ENCODE measurements around the gene C1orf105. TPM values are rescaled to one million over a fixed set of nuclear protein-coding genes. Genes with fewer than 3 reads are reported as not detected.

The C1orf105 gene
- total RNA-seq, 1 donor from 2014 or later, result not detected

- H3K36me3 ChIP-seq, result no peaks in the 10 kb centered on the region
- peaks cover 0 to 13% of the 10 kb centered on the region in 2 donors for H3K4me1 ChIP-seq
- no peaks in the 10 kb centered on the region for H3K27me3 ChIP-seq
- no peaks in the 10 kb centered on the region for H3K9me3 ChIP-seq
- no peak overlapping the region for H3K4me3 ChIP-seq
- H3K27ac ChIP-seq, result no peak overlapping the region
- TF ChIP-seq, protein P1, sequence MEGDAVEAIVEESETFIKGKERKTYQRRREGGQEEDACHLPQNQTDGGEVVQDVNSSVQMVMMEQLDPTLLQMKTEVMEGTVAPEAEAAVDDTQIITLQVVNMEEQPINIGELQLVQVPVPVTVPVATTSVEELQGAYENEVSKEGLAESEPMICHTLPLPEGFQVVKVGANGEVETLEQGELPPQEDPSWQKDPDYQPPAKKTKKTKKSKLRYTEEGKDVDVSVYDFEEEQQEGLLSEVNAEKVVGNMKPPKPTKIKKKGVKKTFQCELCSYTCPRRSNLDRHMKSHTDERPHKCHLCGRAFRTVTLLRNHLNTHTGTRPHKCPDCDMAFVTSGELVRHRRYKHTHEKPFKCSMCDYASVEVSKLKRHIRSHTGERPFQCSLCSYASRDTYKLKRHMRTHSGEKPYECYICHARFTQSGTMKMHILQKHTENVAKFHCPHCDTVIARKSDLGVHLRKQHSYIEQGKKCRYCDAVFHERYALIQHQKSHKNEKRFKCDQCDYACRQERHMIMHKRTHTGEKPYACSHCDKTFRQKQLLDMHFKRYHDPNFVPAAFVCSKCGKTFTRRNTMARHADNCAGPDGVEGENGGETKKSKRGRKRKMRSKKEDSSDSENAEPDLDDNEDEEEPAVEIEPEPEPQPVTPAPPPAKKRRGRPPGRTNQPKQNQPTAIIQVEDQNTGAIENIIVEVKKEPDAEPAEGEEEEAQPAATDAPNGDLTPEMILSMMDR (IDR thresholded peaks at IDR 0.05), result no peak
- intact Hi-C loops (cut with DNase I), result loop anchor here (5.0 kb wide), 2 partner anchors 338 to 423 kb away; no protein-coding TSS in a partner anchor
- DNase-seq (ENCODE audit: low spot score in 2 of 2), result no peak
These were observed 4.9 kb downstream of the C1orf105 start for GRCh38 chr1:172425339-172425738.

- H3K4me3 ChIP-seq, result no peak overlapping the region
- intact Hi-C loops (cut with DNase I), result loop anchor here (5.0 kb wide), 2 partner anchors 340 to 425 kb away; no protein-coding TSS in a partner anchor
- no peaks in the 10 kb centered on the region for H3K27me3 ChIP-seq
- H3K27ac ChIP-seq, result no peak overlapping the region
- H3K9me3 ChIP-seq, result no peaks in the 10 kb centered on the region
- TF ChIP-seq, protein P1 (IDR thresholded peaks at IDR 0.05), result no peak
- peaks cover 0 to 6% of the 10 kb centered on the region in 2 donors for H3K4me1 ChIP-seq
- H3K36me3 ChIP-seq, result no peaks in the 10 kb centered on the region
- DNase-seq (ENCODE audit: low spot score in 2 of 2), result no peak
These were observed 6.7 kb downstream of the C1orf105 start for GRCh38 chr1:172427191-172427590.

DNA sequence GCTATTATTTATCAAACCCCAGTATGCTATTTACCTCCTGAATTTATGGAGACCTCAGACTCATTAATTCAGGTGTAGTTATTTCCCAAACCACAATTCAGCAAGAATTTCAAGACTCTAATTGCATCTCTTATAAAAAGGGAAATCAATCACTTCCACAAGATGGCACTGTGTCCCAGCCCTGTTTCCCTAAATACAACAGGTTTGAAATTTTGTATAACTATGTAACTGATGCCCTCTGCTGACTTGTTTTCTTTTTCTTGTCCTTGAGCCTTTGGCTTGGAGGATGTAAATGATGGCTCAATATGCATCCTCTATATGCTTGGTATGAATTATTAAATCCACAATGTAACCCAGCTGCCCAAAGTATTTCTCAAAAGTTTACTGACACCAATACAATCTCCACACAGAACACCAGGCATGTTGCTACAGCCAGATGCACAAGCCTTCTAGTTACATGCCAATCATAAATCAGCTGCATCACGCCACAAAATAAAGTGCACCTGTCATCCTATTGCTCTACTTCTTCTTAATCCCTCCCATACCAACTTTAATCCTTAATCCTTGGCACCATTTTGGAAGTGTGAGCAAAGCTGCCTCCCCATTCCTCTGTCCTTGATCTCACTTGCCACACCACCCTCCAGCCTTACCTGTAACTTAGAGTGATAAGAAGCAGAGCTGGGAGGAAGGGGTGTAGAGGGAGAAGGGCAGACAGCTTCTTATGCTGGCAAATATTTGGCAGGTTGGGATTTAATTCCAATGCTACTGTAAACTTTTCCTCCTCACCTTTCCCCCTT, 9.0 kb downstream of the C1orf105 start:
- H3K36me3 ChIP-seq, result no peaks in the 10 kb centered on the region

DNA sequence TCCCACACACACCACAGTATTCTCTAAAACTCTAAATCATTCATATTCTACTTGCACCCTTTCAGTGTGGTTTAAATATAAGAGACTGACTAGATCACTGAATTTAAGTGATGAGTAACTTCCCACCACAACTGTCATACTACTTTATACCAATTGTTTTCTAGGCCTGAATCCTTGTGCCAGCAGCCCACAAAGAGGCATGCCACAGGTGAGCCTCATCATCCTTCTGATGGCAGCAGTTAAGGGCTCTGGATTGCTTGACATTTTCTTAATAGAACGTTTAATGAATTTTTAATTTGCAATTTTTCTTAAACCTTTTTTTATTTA, 9.6 kb downstream of the C1orf105 start:
- Histone ChIP-seq H3K9me3 (no peaks in the 10 kb centered on the region), H3K27ac (no peak overlapping the region), H3K4me3 (no peak overlapping the region), H3K27me3 (no peaks in the 10 kb centered on the region), H3K4me1 (no peaks in the 10 kb centered on the region), H3K36me3 (no peaks in the 10 kb centered on the region)
- no peak for DNase-seq (ENCODE audit: low spot score in 2 of 2)
- intact Hi-C loops (cut with DNase I), result no loop called here
- TF ChIP-seq, protein P1 (IDR thresholded peaks at IDR 0.05), result no peak

More for the DNA sequence above, 9.0 kb downstream of the C1orf105 start:
- Histone ChIP-seq H3K9me3 (no peaks in the 10 kb centered on the region), H3K27me3 (no peaks in the 10 kb centered on the region), H3K4me3 (no peak overlapping the region), H3K27ac (no peak overlapping the region), H3K4me1 (no peaks in the 10 kb centered on the region)
- intact Hi-C loops (cut with DNase I), result loop anchor here (1.0 to 5.0 kb wide), 3 partner anchors 342 to 427 kb away; no protein-coding TSS in a partner anchor
- no peak for DNase-seq (ENCODE audit: low spot score in 2 of 2)
- TF ChIP-seq, protein P1 (IDR thresholded peaks at IDR 0.05), result peak; percentile 36 to 69 (median 58)

- TF ChIP-seq, protein P1 (IDR thresholded peaks at IDR 0.05), result no peak
- Histone ChIP-seq H3K9me3 (peaks cover 0 to 1% of the 10 kb centered on the region in 2 donors), H3K27me3 (no peaks in the 10 kb centered on the region), H3K4me3 (no peak overlapping the region), H3K4me1 (no peaks in the 10 kb centered on the region), H3K27ac (no peak overlapping the region), H3K36me3 (no peaks in the 10 kb centered on the region)
- intact Hi-C loops (cut with DNase I), result no loop called here
- DNase-seq (ENCODE audit: low spot score in 2 of 2), result no peak
These were observed 10.7 kb downstream of the C1orf105 start for GRCh38 chr1:172431204-172431603.

Measured in ascending aorta (tissue), 2 donors.